HG03457 (cell line): ENCODE results near the gene FHOD1.

ENCODE experiments used
- ATAC-seq: cut with Tn5 transposase; IDR thresholded peaks from one replicate; pipeline ENCODE4 v1.9.1; 2021; ENCODE audit warnings: moderate number of reproducible peaks; ENCODE audit not compliant: unreplicated experiment

FHOD1 gene

DNA sequence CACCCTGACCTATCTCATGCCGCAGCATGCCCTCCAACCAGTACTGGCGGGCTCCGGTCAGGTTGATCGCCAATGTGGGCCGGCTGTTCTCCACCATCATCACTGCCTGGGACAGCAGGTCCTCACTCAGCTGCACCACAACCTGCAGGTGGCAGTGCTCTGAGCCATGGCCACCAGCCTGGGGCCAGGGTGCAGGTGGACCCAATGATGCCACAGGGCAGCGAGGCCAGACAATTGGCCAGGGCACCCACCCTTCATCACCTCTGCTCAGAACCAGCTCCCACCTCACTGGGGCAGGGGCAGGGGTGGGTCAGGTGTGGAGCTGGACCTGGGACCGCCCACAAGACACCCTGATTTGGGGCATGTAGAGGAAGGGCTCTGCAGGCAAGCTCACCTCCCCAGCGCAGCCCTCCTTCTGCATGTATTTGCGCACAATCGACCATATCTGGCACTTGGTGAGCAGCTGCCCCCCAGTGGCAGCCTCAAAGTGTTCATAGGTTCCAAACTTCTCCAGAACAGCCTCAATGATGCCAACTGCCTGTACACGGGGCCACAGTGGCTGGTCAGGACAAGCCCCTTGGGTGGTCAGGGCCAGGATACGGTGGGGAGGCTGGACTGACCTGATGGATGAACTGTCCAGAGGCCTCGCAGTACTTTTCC is 67.7 kb downstream of the FHOD1 start:
- ATAC-seq = no peak
